ENCODE results near the gene FEM1B.

DNA sequence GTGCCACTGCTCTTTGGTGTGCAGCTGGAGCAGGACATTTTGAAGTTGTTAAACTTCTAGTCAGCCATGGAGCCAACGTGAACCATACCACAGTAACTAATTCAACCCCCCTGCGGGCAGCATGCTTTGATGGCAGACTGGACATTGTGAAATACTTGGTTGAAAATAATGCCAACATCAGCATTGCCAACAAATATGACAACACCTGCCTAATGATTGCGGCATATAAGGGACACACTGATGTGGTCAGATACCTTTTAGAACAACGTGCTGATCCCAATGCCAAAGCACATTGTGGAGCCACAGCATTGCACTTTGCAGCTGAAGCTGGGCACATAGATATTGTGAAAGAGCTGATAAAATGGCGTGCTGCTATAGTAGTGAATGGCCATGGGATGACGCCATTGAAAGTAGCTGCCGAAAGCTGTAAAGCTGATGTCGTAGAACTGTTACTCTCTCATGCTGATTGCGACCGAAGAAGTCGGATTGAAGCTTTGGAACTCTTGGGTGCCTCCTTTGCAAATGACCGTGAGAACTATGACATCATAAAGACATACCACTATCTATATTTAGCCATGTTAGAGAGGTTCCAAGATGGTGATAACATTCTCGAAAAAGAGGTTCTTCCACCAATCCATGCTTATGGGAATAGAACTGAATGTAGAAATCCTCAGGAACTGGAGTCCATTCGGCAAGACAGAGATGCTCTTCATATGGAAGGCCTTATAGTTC lies 12.2 kb downstream of the FEM1B start:
- TF ChIP-seq GATA3 (IDR thresholded peaks at IDR 0.05; ENCODE audit: low read depth, low read length), result no peak
- TF ChIP-seq GATA2 (IDR thresholded peaks at IDR 0.05; ENCODE audit: low read depth, low read length), result no peak
